Right lobe of liver (tissue), 6 donors: ENCODE measurements around the gene EPHA8. TPM values are rescaled to one million over a fixed set of nuclear protein-coding genes. Genes with fewer than 3 reads are reported as not detected.

Experiments
- ATAC-seq, 4 donors: fragments of 200-7000 bp; cut with Tn5 transposase; one replicate each; pipeline ENCODE4 v1.9.1; 2020; ENCODE audit warnings: mild to moderate bottlenecking in 4 of 4, moderate library complexity in 4 of 4
- DNase-seq, 3 donors: peaks; one replicate each; pipeline ENCODE4 v3.0.0-alpha.2; 2020
- H3K27ac ChIP-seq, 3 donors: fragments of 200-600 bp; one replicate each; pipeline ENCODE4 v1.8.0; 2022
- H3K27me3 ChIP-seq, 2 donors: fragments of 200-600 bp; one replicate each; pipeline ENCODE4 v1.8.0; 2022
- H3K36me3 ChIP-seq, 4 donors: fragments of 200-600 bp; sonication (generic) in 1 of 4; one replicate each; pipeline versions ENCODE4 v1.5.1 to v1.8.0; 2017 to 2022; ENCODE audit warnings: control low read depth in 1 of 4
- H3K4me1 ChIP-seq, 4 donors: fragments of 200-600 bp; sonication (generic) in 1 of 4; one replicate each; pipeline versions ENCODE4 v1.5.1 to v1.8.0; 2017 to 2022; ENCODE audit warnings: control low read depth in 1 of 4
- H3K4me3 ChIP-seq, 3 donors: fragments of 200-600 bp; one replicate each; pipeline ENCODE4 v1.8.0; 2022
- H3K9me3 ChIP-seq, 4 donors: fragments of 200-600 bp; sonication (generic) in 1 of 4; one replicate each; pipeline versions ENCODE4 v1.5.1 to v1.8.0; 2017 to 2022; ENCODE audit warnings: control low read depth in 1 of 4
- CTCF ChIP-seq, 4 donors: fragments of 200-600 bp in 3 of 4; fragments of 450-650 bp in 1 of 4; IDR thresholded peaks; one replicate each; pipeline versions ENCODE4 v1.5.1 to v1.8.0; 2016 to 2022; ENCODE audit warnings: antibody characterized with exemption in 4 of 4, mild to moderate bottlenecking in 2 of 4
- POLR2A ChIP-seq: fragments of 450-650 bp; IDR thresholded peaks from one replicate; pipeline ENCODE4 v1.6.1; 2017; ENCODE audit warnings: antibody characterized with exemption, mild to moderate bottlenecking
- WGBS: methylation state at CpG from one replicate; pipeline ENCODE4 v1.1.6; 2018; ENCODE audit warnings: low coverage, low lambda C conversion rate; ENCODE audit not compliant: insufficient coverage; ENCODE audit errors: missing lambda C conversion rate; 5-methylcytosine and 5-hydroxymethylcytosine counted together
- intact Hi-C, 2 donors: fragments of 100-400 bp; cut with DNase I; formaldehyde crosslinking; loops; one replicate each; pipeline versions ENCODE4 v1.11.2 to v1.14.1; 2022
- total RNA-seq, 6 experiments: library from RNA; depleted of rRNA in 2 of 6; stranded (reverse); fragments of >200 nt in 2 of 6; fragmentation: NEBNext Ultra II Directional in 3 of 6; extraction: Animal tissue kit (Norgen Biotek cat#: 25700) in 3 of 6; gene quantifications; one replicate each; pipeline versions ENCODE4 v1.1.0 to v1.2.4, GENCODE V29; 2016 to 2023
- donor health status: DM: no; HTN: yes; CAD: no.
- donor health status: DM: no; HTN: no; CAD: no.
- donor health status: DM: no; HTN: no; CAD: no.
- donor health status: DM: no; HTN: yes; CAD: no.
- donor health status: DM: no; HTN: yes; CAD: no.

Gene EPHA8
- total RNA-seq, 6 experiments from 2014 or later: not detected

GRCh38 chr1:22591576-22591975 lies 28.3 kb downstream of the EPHA8 start:
- TF ChIP-seq CTCF (IDR thresholded peaks at IDR 0.05): no peak
- no peak for TF ChIP-seq POLR2A
- intact Hi-C loops: loop anchor here in 1 of 2 donors (10.0 kb wide), 1 partner anchor 323 kb away; no protein-coding TSS in a partner anchor
- DNase-seq (no peak), ATAC-seq (no peak)
- 50% methylated on average over 7 of the region's 8 CpGs for WGBS
- H3K9me3 ChIP-seq: no peaks in the 10 kb centered on the region
- H3K36me3 ChIP-seq: no peaks in the 10 kb centered on the region
- H3K27me3 ChIP-seq: no peaks in the 10 kb centered on the region
- H3K4me3 ChIP-seq: no peak overlapping the region
- H3K27ac ChIP-seq: no peak overlapping the region
- no peaks in the 10 kb centered on the region for H3K4me1 ChIP-seq

GRCh38 chr1:22592051-22592450 lies 28.8 kb downstream of the EPHA8 start:
- H3K27me3 ChIP-seq: no peaks in the 10 kb centered on the region
- WGBS: 53% methylated on average over 6 of the region's 9 CpGs
- intact Hi-C loops: loop anchor here in 1 of 2 donors (10.0 kb wide), 1 partner anchor 323 kb away; no protein-coding TSS in a partner anchor

GRCh38 chr1:22592919-22593790 lies 29.9 kb downstream of the EPHA8 start:
- Histone ChIP-seq H3K4me3 (no peak overlapping the region), H3K27me3 (no peaks in the 10 kb centered on the region), H3K4me1 (no peaks in the 10 kb centered on the region), H3K27ac (no peak overlapping the region), H3K36me3 (no peaks in the 10 kb centered on the region), H3K9me3 (no peaks in the 10 kb centered on the region)
- DNase-seq (no peak), ATAC-seq (peak in 1 of 4 donors; percentile 6)
- intact Hi-C loops: loop anchor here in 1 of 2 donors (10.0 kb wide), 1 partner anchor 322 kb away; no protein-coding TSS in a partner anchor
- 28% methylated on average over 9 of the region's 38 CpGs for WGBS
- TF ChIP-seq POLR2A (no peak), CTCF (IDR thresholded peaks at IDR 0.05) (no peak)

More at GRCh38 chr1:22592051-22592450, 28.8 kb downstream of the EPHA8 start:
- Histone ChIP-seq H3K4me1 (no peaks in the 10 kb centered on the region), H3K27ac (no peak overlapping the region), H3K9me3 (no peaks in the 10 kb centered on the region), H3K36me3 (no peaks in the 10 kb centered on the region), H3K4me3 (no peak overlapping the region)
- no peak for ATAC-seq
- TF ChIP-seq CTCF (IDR thresholded peaks at IDR 0.05) (no peak), POLR2A (no peak)
- DNase-seq: no peak

GRCh38 chr1:22594396-22594795 lies 31.1 kb downstream of the EPHA8 start:
- intact Hi-C loops: loop anchor here in 1 of 2 donors (10.0 kb wide), 1 partner anchor 320 kb away; no protein-coding TSS in a partner anchor
- no peak overlapping the region for H3K27ac ChIP-seq
- ATAC-seq (no peak), DNase-seq (no peak)
- no peak for TF ChIP-seq CTCF (IDR thresholded peaks at IDR 0.05)
- TF ChIP-seq POLR2A: no peak
- no peaks in the 10 kb centered on the region for H3K36me3 ChIP-seq
- no peaks in the 10 kb centered on the region for H3K4me1 ChIP-seq
- no peaks in the 10 kb centered on the region for H3K27me3 ChIP-seq
- no peak overlapping the region for H3K4me3 ChIP-seq
- H3K9me3 ChIP-seq: no peaks in the 10 kb centered on the region
- 72% methylated on average over 3 of the region's 10 CpGs for WGBS
